Lower lobe of right lung (tissue), 2 donors: ENCODE results near the gene ZZZ3. TPM values are rescaled to one million over a fixed set of nuclear protein-coding genes. Genes with fewer than 3 reads are reported as not detected.
A peak's percentile ranks its signal among the peaks of the same experiment; 100 is the strongest.
"Not testable (repeated sequence)": the region's sequence is repeated elsewhere in the genome, so short reads cannot be mapped to it uniquely, and the experiment has no call there.

Experiments
- ATAC-seq, 2 donors: fragments of 200-7000 bp; cut with Tn5 transposase; one replicate each; pipeline ENCODE4 v1.9.1; 2020 to 2022; ENCODE audit warnings: mild to moderate bottlenecking in 2 of 2, moderate library complexity in 2 of 2
- DNase-seq: peaks from one replicate; pipeline ENCODE4 v3.0.0-alpha.2; 2020
- H3K27ac ChIP-seq: fragments of 200-600 bp; one replicate; pipeline ENCODE4 v1.8.0; 2022
- H3K27me3 ChIP-seq: fragments of 200-600 bp; one replicate; pipeline ENCODE4 v1.8.0; 2022; ENCODE audit warnings: low read depth
- H3K36me3 ChIP-seq: fragments of 200-600 bp; one replicate; pipeline ENCODE4 v1.8.0; 2022; ENCODE audit warnings: mild to moderate bottlenecking
- H3K4me1 ChIP-seq: fragments of 200-600 bp; one replicate; pipeline ENCODE4 v1.8.0; 2022
- H3K4me3 ChIP-seq: fragments of 200-600 bp; one replicate; pipeline ENCODE4 v1.8.0; 2022; ENCODE audit warnings: mild to moderate bottlenecking
- H3K9me3 ChIP-seq: fragments of 200-600 bp; one replicate; pipeline ENCODE4 v1.8.0; 2022
- CTCF ChIP-seq: fragments of 200-600 bp; IDR thresholded peaks from one replicate; pipeline ENCODE4 v1.8.0; 2022; ENCODE audit warnings: antibody characterized with exemption, mild to moderate bottlenecking
- intact Hi-C: fragments of 100-400 bp; cut with DNase I; formaldehyde crosslinking; loops from one replicate; pipeline ENCODE4 v1.11.0; 2022
- total RNA-seq: library from RNA; stranded (reverse); fragmentation: NEBNext Ultra II Directional; extraction: Animal tissue kit (Norgen Biotek cat#: 25700); gene quantifications from one replicate; pipeline ENCODE4 v1.2.1, GENCODE V29; 2021
- donor health status: DM: no; HTN: yes; CAD: no; lungs with severe emphysema.

ZZZ3 gene
- total RNA-seq, 1 donor from 2014 or later = 44.5 TPM

DNA sequence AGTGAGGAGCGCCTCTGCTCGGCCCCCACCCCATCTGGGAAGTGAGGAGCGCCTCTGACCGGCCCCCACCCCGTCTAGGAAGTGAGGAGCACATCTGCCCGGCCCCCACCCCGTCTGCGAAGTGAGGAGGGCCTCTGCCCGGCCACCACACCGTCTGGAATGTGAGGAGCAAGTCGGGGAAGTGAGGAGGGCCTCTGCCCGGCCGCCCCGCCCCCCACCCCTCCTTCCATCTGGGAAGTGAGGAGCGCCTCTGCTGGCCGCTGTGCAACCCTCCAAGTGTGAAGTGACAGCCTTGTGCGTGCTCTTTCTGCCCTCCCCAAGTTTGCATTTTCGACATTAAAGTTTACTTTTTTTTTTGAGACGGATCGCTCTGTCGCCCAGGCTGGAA lies 5.1 kb upstream of the ZZZ3 start:
- ATAC-seq = no peak
- intact Hi-C loops = no loop called here
- Histone ChIP-seq H3K4me3 (peak overlapping the region; percentile 29), H3K36me3 (peaks cover 6% of the 10 kb centered on the region), H3K4me1 (peaks cover 8% of the 10 kb centered on the region), H3K27ac (no peak overlapping the region), H3K27me3 (no peaks in the 10 kb centered on the region), H3K9me3 (no peaks in the 10 kb centered on the region)
- peak; percentile 56 for DNase-seq
- peak; percentile 14 for TF ChIP-seq CTCF

- intact Hi-C loops = no loop called here
- H3K27ac ChIP-seq = no peak overlapping the region
- no peak for TF ChIP-seq CTCF
- no peaks in the 10 kb centered on the region for H3K36me3 ChIP-seq
- peaks cover 8% of the 10 kb centered on the region for H3K4me1 ChIP-seq
- no peak for ATAC-seq
- no peak overlapping the region for H3K4me3 ChIP-seq
- no peaks in the 10 kb centered on the region for H3K9me3 ChIP-seq
- peak; percentile 46 for DNase-seq
- no peaks in the 10 kb centered on the region for H3K27me3 ChIP-seq
These were observed 4.5 kb upstream of the ZZZ3 start for GRCh38 chr1:77686796-77687518.

DNA sequence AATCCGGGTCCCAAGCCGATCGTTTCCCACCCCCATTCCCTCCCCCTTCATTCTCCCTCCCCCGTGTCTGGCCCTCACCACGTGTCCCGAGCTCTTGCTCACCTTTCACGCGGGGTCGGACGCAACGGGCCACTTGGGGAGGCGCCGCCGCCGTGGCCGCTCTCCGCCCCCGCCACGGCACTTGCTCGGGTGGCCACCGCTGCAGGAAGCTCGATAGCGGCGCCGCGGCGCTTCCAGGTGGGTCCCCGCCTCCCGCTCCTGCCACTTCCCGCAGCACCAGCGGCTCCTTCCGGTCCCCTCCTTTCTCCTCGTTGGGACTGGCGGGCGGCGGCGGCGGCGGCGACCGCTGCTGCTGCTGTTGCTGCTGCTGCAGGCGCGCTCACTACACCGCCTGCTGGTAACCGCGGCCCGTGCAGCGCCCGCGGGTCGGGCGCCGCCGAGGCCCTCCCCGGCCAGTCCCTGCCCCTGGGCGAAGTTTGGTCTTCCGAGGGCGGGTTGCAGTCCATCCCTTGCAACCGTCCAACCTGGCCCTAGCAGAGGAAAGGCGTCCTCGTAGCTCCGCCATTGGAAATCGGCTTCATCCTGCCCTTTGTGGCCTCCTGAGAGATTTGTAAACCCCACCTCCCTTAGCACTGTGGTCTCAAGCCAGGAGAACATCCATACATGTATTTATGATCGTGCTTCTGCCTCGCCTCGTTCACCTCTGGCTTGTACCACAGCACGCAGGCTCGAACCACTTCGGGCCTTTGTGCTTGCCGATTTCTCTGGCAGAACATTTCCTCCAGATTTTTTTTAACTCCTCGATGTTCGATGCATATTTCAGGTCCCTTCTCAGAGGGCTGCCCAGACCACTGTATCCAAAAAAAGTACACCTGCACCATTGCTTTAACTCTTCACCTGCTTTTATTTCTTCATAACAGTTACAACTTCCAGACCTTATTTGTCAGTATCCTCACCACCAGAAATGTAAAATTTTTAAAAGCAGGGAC lies 996 bp upstream of the ZZZ3 start:
- TF ChIP-seq CTCF = peak; percentile 95
- Histone ChIP-seq H3K4me1 (peaks cover 20% of the 10 kb centered on the region), H3K27me3 (no peaks in the 10 kb centered on the region), H3K9me3 (no peaks in the 10 kb centered on the region), H3K4me3 (peak overlapping the region; percentile 85), H3K36me3 (no peaks in the 10 kb centered on the region), H3K27ac (peak overlapping the region; percentile 94)
- ATAC-seq (peak; percentile 95 to 96), DNase-seq (peak; percentile 95)
- intact Hi-C loops = no loop called here

DNA sequence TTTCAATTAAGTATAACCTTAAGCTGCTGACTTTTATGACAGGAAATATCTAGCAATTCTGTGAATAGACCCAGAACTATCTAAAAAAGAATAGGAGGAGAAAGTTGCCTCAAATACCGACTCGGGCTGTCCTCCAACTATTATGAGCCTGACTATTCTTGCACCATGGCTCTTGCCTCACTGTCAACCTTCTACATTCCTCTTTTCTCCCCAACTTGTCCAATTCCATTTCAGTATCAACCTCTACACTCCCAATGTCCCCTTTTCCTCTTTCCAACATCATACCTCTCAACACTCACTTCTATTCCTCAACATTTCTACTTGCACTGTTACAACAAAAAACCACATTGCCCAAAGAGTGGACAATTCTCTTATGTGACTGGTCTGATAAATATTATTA lies 2.3 kb downstream of the ZZZ3 start:
- DNase-seq (no peak), ATAC-seq (no peak)
- H3K36me3 ChIP-seq = no peaks in the 10 kb centered on the region
- H3K9me3 ChIP-seq = no peaks in the 10 kb centered on the region
- no peak for TF ChIP-seq CTCF
- H3K4me3 ChIP-seq = no peak overlapping the region
- peaks cover 20% of the 10 kb centered on the region for H3K4me1 ChIP-seq
- no peaks in the 10 kb centered on the region for H3K27me3 ChIP-seq
- H3K27ac ChIP-seq = no peak overlapping the region
- intact Hi-C loops = no loop called here

DNA sequence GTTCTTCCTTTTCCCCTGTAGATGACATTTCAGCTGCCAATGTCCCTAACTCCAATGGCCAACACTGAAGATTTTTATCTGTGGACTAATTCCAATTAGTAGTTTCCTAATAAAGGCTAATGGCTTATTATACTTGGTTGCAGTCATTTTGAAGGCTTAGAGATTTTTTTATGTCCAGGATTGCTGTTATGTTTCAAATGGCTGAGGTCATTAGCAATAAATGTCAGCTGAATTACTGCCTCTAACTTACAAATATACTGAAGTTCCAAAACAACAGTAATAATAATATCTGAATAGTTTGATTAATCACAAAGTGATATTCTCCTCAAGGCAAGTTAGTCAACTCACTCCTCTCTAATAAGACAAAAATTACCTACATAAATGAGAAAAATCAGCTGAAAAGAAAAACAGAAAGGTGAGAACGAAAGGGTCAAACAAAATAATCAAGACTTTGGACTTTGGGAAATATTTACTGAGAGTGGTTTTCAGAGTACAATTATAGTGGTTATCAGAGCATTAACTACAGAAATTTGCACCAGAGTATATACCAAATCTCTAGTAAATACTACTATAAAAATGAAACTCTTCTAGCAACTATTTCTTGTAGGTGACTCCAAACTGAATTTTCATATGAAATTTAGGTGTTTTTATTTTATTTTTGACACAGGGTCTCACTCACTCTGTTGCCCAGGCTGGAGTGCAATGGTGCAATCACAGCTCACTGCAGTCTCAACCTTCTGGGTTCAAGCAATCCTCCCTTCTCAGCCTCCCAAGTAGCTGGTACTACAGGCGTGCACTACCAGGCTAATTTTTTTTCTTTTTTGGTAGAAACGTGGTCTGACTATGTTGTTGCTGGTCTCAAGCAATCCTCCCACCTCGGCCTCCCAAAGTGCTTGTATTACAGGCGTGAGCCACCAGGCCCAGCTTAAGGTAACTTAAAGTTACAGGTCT lies 3.5 kb downstream of the ZZZ3 start:
- Histone ChIP-seq H3K9me3 (no peaks in the 10 kb centered on the region), H3K27ac (no peak overlapping the region), H3K27me3 (no peaks in the 10 kb centered on the region), H3K4me3 (no peak overlapping the region), H3K36me3 (no peaks in the 10 kb centered on the region), H3K4me1 (peaks cover 15% of the 10 kb centered on the region)
- TF ChIP-seq CTCF = no peak
- intact Hi-C loops = no loop called here
- ATAC-seq (no peak), DNase-seq (no peak)

DNA sequence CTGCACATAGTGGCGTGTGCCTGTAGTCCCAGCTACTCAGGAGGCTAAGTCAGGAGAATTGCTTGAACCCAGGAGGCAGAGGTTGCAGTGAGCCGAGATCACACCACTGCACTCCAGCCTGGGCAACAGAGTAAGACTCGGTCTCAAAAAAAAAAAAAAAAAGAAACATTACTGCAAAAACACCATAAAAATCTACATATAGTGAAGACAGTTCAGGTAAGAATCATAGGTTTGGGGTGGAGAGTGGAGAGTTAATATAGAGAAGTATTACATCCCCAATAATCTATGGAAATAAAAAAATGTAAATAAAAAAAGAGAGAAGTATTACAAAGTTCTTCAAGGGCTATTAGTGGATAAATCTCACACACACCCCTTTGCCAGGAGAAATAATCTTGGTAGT lies 7.7 kb downstream of the ZZZ3 start:
- H3K27me3 ChIP-seq, H3K27ac ChIP-seq, H3K9me3 ChIP-seq, H3K4me1 ChIP-seq, H3K4me3 ChIP-seq, ATAC-seq, intact Hi-C loops, DNase-seq, H3K36me3 ChIP-seq: not testable (repeated sequence)
